HepG2 (cell line): ENCODE measurements around the gene DHX30. TPM values are rescaled to one million over a fixed set of nuclear protein-coding genes. Genes with fewer than 3 reads are reported as not detected.

Experiments
- ARID2 ChIP-seq: sonication (generic); formaldehyde crosslinking; IDR thresholded peaks from 2 replicates; pipeline ENCODE4 v1.8.1; 2022; ENCODE audit warnings: mild to moderate bottlenecking, missing genetic modification reagents, borderline replicate concordance
- FOSL1 ChIP-seq: sonication (generic); formaldehyde crosslinking; IDR thresholded peaks from 2 replicates; pipeline ENCODE4 v1.9.0; 2021; ENCODE audit warnings: missing genetic modification reagents, borderline replicate concordance
- HNRNPLL ChIP-seq: fragments of 200-400 bp; formaldehyde crosslinking; IDR thresholded peaks from 2 replicates; pipeline ENCODE4 v1.6.1; 2017; ENCODE audit warnings: mild to moderate bottlenecking, low read depth, low read length; ENCODE audit not compliant: poor library complexity, severe bottlenecking
- RARA ChIP-seq: IDR thresholded peaks from 2 replicates; pipeline ENCODE4 v1.6.1; 2016; ENCODE audit warnings: missing genetic modification reagents, missing compliant biosample characterization
- SMARCE1 ChIP-seq: fragments of 450-650 bp; IDR thresholded peaks from 2 replicates; pipeline ENCODE4 v1.6.1; 2017; ENCODE audit warnings: borderline replicate concordance
- SP4 ChIP-seq: sonication (generic); formaldehyde crosslinking; IDR thresholded peaks from 2 replicates; pipeline ENCODE4 v1.8.1; 2023; ENCODE audit warnings: mild to moderate bottlenecking, missing genetic modification reagents
- ZC3H13 ChIP-seq: sonication (generic); formaldehyde crosslinking; IDR thresholded peaks from 2 replicates; pipeline ENCODE4 v1.8.1; 2023; ENCODE audit warnings: mild to moderate bottlenecking, missing genetic modification reagents, moderate library complexity
- ZNF781 ChIP-seq: sonication (generic); formaldehyde crosslinking; IDR thresholded peaks from 2 replicates; pipeline ENCODE4 v1.5.1; 2020; ENCODE audit warnings: borderline replicate concordance, mild to moderate bottlenecking, missing genetic modification reagents; ENCODE audit errors: not compliant biosample characterization
- ZSCAN31 ChIP-seq: sonication (generic); formaldehyde crosslinking; IDR thresholded peaks from 2 replicates; pipeline ENCODE4 v1.5.0; 2020; ENCODE audit warnings: low read depth, mild to moderate bottlenecking, missing genetic modification reagents
- polyA plus RNA-seq, 8 experiments: library from polyadenylated mRNA; depleted of rRNA in 3 of 8; stranded (reverse) in 7 of 8; unstranded in 1 of 8; fragments of >200 nt; fragmentation: Illumina TruSeq in 4 of 8; extraction: Trizol in 4 of 8; gene quantifications; 2 replicates each; pipeline versions ENCODE4 v1.2.1 to v1.2.3, GENCODE V29; 2011 to 2016; ENCODE audit warnings: low read depth in 4 of 8, missing spikeins in 1 of 8, mixed read lengths in 1 of 8; ENCODE audit not compliant: insufficient read depth in 1 of 8
- total RNA-seq, 5 experiments: library from RNA; depleted of rRNA; stranded (reverse); fragments of >200 nt; fragmentation: Illumina TruSeq; extraction: Trizol; gene quantifications; 2 replicates each; pipeline ENCODE4 v1.2.3, GENCODE V29; 2016; ENCODE audit warnings: low read depth in 1 of 5
- TF ChIP-seq, protein P1 (sequence below): sonication (generic); formaldehyde crosslinking; IDR thresholded peaks from 2 replicates; pipeline ENCODE4 v1.4.0; 2020; ENCODE audit warnings: mild to moderate bottlenecking, missing genetic modification reagents
- TF ChIP-seq, protein P2 (sequence below): IDR thresholded peaks from 2 replicates; pipeline ENCODE4 v1.6.1; 2016; ENCODE audit warnings: low read depth
- TF ChIP-seq, protein P3 (sequence below): sonication (generic); formaldehyde crosslinking; IDR thresholded peaks from 2 replicates; pipeline ENCODE4 v1.5.0; 2020; ENCODE audit warnings: missing genetic modification reagents
- TF ChIP-seq, protein P4 (sequence below): sonication (generic); formaldehyde crosslinking; IDR thresholded peaks from 2 replicates; pipeline ENCODE4 v1.5.0; 2020; ENCODE audit warnings: mild to moderate bottlenecking, missing genetic modification reagents
- TF ChIP-seq, protein P5 (sequence below): IDR thresholded peaks from 2 replicates; pipeline ENCODE4 v1.6.1; 2016; ENCODE audit warnings: mild to moderate bottlenecking, missing biosample characterization, missing genetic modification reagents
- TF ChIP-seq, protein P6 (sequence below): sonication (generic); formaldehyde crosslinking; IDR thresholded peaks from 2 replicates; pipeline ENCODE4 v1.5.0; 2020; ENCODE audit warnings: missing genetic modification reagents, mild to moderate bottlenecking, borderline replicate concordance

DHX30 gene
- total and polyA plus RNA-seq, 2 of the 13 experiments (the other 11 are each of a cell fraction or from before 2014, with no cell fraction given) = 30.6 to 59.4 TPM

DNA sequence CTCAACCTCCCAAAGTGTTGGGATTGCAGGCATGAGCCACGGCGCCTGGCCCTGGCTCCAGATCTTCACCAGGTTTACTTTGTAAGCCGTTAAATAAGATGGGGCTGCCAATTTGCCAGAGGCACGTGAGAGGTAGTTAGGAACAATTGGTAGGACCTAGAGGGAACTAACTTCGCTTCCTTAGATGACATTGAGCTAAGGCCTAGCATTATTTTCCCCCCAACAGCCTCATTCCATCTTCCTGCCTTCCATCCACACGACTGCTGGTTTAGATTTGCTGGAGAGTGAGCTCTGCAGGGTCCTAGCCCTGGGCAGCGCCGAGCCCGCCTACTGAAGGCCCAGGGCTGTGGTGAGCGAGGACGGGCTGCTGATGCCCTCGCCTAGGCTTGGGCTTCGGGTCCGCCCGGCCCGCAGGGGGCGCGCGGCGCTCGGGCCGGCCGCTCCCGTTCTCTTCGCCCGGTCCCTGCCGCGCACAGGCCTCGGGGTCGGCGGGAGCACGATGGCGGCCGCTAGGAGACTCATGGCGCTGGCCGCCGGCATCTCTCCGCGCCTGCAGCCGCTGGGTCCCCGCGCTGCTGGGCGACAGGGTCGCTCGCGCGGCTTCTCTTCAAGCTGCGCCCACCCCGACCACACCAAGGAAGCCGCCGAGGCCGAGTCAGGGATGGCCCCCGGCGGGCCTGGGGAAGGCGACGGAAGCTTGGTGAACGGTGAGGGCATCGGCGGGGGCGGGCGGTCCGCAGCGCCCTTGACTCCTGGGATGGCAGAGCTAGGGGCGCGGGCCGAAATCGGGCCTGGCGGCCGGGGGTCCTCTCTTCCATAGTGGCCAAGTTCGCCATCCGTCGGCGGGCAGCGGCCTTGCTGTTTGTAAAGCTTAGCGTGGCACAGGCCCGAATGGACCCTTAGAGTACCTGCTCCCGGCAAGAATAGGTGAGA, 21.9 kb downstream of the DHX30 start (continued):
- TF ChIP-seq, protein P1, sequence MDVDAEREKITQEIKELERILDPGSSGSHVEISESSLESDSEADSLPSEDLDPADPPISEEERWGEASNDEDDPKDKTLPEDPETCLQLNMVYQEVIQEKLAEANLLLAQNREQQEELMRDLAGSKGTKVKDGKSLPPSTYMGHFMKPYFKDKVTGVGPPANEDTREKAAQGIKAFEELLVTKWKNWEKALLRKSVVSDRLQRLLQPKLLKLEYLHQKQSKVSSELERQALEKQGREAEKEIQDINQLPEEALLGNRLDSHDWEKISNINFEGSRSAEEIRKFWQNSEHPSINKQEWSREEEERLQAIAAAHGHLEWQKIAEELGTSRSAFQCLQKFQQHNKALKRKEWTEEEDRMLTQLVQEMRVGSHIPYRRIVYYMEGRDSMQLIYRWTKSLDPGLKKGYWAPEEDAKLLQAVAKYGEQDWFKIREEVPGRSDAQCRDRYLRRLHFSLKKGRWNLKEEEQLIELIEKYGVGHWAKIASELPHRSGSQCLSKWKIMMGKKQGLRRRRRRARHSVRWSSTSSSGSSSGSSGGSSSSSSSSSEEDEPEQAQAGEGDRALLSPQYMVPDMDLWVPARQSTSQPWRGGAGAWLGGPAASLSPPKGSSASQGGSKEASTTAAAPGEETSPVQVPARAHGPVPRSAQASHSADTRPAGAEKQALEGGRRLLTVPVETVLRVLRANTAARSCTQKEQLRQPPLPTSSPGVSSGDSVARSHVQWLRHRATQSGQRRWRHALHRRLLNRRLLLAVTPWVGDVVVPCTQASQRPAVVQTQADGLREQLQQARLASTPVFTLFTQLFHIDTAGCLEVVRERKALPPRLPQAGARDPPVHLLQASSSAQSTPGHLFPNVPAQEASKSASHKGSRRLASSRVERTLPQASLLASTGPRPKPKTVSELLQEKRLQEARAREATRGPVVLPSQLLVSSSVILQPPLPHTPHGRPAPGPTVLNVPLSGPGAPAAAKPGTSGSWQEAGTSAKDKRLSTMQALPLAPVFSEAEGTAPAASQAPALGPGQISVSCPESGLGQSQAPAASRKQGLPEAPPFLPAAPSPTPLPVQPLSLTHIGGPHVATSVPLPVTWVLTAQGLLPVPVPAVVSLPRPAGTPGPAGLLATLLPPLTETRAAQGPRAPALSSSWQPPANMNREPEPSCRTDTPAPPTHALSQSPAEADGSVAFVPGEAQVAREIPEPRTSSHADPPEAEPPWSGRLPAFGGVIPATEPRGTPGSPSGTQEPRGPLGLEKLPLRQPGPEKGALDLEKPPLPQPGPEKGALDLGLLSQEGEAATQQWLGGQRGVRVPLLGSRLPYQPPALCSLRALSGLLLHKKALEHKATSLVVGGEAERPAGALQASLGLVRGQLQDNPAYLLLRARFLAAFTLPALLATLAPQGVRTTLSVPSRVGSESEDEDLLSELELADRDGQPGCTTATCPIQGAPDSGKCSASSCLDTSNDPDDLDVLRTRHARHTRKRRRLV = peak; percentile 20; the same call in 1 of the 2 replicates
- TF ChIP-seq FOSL1 (CRISPR knock-in tag) = no peak
- TF ChIP-seq ZC3H13 (CRISPR knock-in tag) = peak; percentile 50; the same call in 1 of the 2 replicates
- TF ChIP-seq, protein P2, sequence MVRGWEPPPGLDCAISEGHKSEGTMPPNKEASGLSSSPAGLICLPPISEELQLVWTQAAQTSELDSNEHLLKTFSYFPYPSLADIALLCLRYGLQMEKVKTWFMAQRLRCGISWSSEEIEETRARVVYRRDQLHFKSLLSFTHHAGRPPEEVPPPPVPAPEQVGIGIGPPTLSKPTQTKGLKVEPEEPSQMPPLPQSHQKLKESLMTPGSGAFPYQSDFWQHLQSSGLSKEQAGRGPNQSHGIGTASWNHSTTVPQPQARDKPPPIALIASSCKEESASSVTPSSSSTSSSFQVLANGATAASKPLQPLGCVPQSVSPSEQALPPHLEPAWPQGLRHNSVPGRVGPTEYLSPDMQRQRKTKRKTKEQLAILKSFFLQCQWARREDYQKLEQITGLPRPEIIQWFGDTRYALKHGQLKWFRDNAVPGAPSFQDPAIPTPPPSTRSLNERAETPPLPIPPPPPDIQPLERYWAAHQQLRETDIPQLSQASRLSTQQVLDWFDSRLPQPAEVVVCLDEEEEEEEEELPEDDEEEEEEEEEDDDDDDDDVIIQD (CRISPR knock-in tag) = no peak
- TF ChIP-seq ARID2 (CRISPR knock-in tag) = peak; percentile 55; the same call in 1 of the 2 replicates
- TF ChIP-seq RARA (CRISPR knock-in tag) = no peak
- TF ChIP-seq ZNF781 (CRISPR knock-in tag) = no peak
- TF ChIP-seq, protein P3, sequence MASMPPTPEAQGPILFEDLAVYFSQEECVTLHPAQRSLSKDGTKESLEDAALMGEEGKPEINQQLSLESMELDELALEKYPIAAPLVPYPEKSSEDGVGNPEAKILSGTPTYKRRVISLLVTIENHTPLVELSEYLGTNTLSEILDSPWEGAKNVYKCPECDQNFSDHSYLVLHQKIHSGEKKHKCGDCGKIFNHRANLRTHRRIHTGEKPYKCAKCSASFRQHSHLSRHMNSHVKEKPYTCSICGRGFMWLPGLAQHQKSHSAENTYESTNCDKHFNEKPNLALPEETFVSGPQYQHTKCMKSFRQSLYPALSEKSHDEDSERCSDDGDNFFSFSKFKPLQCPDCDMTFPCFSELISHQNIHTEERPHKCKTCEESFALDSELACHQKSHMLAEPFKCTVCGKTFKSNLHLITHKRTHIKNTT = no peak
- TF ChIP-seq, protein P4, sequence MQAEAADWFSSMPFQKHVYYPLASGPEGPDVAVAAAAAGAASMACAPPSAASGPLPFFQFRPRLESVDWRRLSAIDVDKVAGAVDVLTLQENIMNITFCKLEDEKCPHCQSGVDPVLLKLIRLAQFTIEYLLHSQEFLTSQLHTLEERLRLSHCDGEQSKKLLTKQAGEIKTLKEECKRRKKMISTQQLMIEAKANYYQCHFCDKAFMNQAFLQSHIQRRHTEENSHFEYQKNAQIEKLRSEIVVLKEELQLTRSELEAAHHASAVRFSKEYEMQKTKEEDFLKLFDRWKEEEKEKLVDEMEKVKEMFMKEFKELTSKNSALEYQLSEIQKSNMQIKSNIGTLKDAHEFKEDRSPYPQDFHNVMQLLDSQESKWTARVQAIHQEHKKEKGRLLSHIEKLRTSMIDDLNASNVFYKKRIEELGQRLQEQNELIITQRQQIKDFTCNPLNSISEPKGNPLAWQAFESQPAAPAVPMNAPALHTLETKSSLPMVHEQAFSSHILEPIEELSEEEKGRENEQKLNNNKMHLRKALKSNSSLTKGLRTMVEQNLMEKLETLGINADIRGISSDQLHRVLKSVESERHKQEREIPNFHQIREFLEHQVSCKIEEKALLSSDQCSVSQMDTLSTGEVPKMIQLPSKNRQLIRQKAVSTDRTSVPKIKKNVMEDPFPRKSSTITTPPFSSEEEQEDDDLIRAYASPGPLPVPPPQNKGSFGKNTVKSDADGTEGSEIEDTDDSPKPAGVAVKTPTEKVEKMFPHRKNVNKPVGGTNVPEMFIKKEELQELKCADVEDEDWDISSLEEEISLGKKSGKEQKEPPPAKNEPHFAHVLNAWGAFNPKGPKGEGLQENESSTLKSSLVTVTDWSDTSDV (CRISPR knock-in tag) = no peak; the same call in 1 of the 2 replicates
- TF ChIP-seq ZSCAN31 = peak; percentile 88
- TF ChIP-seq, protein P5, sequence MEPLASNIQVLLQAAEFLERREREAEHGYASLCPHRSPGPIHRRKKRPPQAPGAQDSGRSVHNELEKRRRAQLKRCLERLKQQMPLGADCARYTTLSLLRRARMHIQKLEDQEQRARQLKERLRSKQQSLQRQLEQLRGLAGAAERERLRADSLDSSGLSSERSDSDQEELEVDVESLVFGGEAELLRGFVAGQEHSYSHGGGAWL (CRISPR knock-in tag) = peak; percentile 74; the same call in 1 of the 2 replicates
- TF ChIP-seq, protein P6, sequence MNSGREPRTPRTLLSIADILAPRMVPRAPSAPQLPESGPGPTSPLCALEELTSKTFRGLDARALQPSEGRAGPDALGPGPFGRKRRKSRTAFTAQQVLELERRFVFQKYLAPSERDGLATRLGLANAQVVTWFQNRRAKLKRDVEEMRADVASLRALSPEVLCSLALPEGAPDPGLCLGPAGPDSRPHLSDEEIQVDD = peak; percentile 35; the same call in 1 of the 2 replicates
- TF ChIP-seq SP4 (CRISPR knock-in tag) = peak; percentile 71; the same call in 1 of the 2 replicates
- peak; percentile 52 for TF ChIP-seq HNRNPLL
- no peak for TF ChIP-seq SMARCE1
